NCI-H2227 treated with DMSO at 0.1 percent for 48 hours (cell line): ENCODE measurements around the gene NME1.
A peak's percentile ranks its signal among the peaks of the same experiment; 100 is the strongest.
"Not testable (repeated sequence)": the region's sequence is repeated elsewhere in the genome, so short reads cannot be mapped to it uniquely, and the experiment has no call there.

Experiments
- DNase-seq: peaks from one replicate; lab custom pipeline; 2025; lab: John Stamatoyannopoulos, UW

The NME1 gene

DNA sequence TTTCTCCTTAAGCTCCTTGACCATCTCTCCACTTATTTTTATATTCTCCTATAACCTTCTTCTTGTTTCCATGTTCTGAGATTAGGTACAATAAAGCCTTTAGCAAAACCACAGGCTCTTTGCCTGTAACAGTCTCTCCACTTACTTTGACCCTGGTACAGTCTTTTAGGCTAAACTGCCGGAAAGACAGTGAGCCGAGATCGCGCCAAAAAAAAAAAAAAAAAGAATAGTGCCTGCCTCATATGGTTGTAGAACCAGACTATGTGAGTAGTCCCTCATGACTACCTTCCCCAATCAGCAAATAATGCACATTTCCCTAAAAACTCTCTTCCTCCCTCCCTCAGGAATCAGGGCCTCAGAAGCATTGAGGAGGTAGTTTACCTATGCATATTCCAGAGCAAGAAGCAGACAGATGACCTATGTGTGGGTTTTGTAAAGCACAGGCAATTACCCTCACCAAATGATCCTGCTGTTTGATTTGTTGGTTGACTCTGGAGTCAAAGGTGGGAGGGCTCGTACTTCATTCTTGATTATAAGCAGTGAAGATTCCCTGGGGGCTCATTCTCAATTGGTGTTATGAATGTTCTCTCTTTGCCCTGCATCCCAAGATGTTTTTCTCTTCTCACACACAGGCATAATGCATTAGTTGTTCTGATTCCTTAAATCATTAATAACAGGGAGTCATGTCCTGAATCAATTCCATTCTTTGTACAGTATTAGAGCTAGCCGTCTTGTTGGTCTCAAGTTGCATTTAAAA lies 8.9 kb upstream of the NME1 start:
- DNase-seq = peak; percentile 38

DNA sequence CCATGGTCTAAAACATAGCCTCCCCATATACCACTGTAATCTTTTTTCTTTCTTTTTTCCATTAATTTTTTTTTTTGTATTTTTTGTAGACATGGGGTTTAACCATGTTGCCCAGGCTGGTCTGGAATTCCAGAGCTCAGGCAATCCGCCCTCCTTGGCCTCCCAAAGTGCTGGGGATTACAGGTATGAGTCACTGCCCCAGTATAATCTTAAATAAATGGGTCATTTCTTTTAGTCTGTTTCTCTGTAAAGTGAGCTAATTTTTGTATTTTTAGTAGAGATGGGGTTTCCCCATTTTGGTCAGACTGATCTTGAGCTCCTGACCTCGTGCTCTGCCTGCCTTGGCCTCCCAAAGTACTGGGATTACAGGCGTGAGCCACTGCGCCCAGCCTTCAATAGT lies 5.7 kb upstream of the NME1 start:
- DNase-seq = no peak

DNA sequence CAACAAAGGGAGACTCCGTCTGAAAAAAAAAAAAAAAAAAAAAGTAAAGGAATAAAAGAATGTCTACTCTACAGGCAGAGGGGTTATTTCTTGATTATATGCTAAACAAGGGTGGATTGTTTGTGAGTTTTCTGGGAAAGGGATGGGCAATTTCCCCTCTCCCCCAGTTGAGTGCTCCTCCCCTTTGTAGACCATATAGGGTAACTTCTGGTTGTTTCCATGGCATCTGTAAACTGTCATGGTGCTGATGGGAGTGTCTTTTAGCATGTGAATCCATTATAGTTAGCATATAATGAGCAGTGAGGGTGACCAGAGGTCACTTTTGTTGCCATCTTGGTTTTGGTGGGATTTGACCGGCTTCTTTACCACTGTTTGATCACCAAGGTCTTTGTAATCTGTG lies 4.2 kb upstream of the NME1 start:
- DNase-seq = no peak

DNA sequence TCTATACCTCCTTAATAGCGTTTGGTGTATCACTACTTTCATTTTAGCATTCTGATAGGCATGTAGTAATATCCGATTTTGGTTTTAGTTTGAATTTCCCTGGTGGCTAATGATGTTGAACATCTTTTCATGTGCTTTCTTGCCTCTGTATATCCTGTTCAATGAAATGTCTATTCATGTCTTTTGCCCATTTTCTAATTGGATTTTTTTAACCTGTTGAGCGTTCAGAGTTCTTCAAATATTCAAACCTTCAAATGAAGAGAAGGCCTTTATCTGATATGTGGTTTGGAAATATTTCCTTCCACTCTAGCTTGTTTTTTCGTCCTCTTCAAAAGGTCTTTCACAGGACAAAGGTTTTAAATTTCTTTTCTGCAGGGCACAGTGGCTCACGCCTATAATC lies 2.4 kb upstream of the NME1 start:
- no peak for DNase-seq

DNA sequence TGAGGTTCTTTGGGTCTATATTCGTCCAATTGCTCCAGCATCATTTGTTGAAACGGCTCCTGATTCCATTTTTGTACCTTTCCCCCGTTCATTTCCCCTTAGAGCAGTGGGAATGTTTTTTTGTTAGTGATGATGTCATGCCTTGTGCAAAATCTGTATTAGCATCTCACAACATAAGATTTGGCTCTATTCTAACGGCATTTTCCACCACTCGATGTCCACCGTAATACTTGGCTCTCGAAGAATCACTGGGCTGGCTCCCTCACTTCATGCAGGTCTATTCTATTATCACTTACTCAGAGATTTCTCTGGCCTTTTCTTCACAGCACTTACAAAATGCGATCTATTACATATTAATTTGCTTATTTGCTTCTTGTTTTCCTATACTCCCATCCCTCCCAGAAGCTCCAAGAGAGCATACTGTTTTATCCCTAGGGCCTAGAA lies 571 bp upstream of the NME1 start:
- no peak for DNase-seq

DNA sequence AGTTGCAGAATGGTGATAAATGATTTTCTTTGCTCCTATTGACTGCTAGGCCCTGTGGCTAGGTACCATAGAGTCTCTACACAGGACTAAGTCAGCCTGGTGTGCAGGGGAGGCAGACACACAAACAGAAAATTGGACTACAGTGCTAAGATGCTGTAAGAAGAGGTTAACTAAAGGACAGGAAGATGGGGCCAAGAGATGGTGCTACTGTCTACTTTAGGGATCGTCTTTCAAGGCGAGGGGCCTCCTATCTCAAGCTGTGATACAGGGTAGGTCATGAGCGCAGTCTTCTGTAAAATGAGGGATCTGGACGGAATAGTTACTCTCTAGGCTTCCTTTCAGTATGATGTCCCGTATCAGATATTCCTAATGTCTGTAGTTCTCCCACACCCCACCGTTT lies 817 bp downstream of the NME1 start:
- DNase-seq = peak; percentile 8

DNA sequence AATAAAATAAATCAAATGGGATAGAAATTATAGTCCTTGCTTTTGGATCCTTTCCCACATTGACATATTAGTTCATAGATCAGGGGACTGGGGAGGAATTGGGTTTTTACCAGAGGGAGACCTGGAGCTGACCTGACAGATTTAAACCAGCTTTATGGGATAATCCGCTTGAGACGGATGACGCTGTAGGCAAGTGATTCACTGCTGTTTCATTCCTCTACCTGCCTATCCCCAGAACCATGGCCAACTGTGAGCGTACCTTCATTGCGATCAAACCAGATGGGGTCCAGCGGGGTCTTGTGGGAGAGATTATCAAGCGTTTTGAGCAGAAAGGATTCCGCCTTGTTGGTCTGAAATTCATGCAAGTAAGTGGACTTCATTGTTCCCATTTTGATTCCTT lies 2.1 kb downstream of the NME1 start:
- no peak for DNase-seq

DNA sequence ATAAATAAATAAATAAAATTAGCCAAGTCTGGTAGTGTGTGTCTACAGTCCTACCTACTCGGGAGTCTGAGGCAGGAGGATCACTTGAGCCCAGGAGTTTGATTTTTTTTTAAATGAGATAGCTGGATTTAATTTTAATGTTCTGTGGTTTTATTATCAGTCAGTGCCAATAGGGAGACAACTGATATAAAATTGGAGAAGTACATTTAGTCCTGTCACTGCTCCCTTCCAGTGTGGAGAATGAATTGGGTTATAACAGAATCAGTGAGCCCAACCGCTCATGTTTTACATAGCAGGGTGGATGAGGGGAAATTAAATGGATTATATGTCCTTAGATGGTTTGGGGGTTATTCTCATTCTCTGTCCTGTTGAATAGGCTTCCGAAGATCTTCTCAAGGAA lies 6.2 kb downstream of the NME1 start:
- no peak for DNase-seq

DNA sequence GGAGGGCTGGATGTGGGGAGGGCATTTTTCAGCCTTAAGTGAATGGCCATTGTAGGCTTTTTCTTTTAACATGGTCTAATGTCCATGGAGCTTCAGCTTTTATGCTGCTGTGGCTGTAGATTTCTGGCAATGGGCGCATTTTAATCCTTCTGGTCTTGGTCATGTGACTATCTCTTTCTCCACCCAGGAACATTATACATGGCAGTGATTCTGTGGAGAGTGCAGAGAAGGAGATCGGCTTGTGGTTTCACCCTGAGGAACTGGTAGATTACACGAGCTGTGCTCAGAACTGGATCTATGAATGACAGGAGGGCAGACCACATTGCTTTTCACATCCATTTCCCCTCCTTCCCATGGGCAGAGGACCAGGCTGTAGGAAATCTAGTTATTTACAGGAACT lies 8.2 kb downstream of the NME1 start:
- DNase-seq = no peak

DNA sequence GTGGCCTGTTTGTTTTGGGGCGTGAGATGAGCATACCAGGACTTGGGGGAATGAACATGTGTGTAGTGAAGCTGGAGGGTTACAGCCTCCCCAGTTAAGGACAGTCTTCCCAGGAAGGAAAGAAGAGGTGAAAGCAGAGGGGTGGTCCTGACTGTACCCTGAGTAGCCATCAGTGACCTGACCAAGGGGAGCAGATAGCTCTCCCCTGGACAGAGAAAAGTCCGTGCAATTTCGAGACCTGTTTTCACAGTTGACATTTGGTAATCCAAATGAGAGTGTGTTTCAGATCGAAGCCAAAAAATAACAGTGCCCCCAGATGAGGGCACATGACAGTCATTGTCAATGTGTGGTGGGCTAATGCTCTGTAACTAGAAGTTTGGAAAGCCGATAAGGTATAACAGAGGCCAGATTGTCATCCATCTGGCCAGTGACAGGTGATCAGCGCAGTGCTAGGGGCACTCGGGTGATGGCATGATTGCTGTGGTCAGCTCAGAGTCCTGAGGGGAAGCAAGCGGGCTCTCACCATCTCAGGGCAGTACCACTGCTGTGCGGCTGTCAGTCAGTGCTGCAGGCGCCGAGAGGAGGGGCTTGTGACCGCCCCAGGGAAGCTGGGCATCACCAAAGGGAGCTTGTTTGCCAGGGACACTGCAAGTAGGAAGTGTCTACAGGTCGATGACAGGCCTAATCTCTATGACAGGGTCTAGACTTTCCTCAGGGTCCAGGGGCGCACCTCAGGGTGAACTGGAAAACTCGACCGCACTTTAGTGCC lies 11.7 kb downstream of the NME1 start:
- peak; percentile 20 for DNase-seq

DNA sequence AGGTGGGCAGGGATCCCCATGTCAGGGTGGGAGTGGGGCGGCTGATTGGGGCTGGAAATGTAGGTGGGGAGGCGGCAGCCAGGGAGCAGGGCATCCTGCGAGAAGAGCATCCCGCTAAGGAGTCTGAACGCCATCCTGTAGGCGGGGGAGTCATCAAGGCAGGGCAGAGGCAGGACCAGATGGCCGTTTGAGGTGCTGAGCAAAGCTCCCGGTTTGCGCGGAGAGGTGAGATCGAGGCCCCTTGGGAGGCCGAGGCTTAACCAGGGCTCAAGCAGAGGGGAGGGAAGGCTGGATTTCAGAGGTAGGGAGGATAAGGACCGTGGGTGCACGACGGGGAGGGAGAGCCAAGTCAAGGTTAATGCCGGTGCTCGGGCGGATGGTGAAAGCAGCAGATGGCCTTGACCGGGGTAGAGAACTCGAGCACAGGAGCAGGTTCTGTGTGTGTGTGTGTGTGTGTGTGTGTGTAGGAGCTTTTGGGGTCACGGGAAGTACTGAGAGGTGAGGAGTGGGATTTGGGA lies 12.4 kb downstream of the NME1 start:
- DNase-seq = no peak

DNA sequence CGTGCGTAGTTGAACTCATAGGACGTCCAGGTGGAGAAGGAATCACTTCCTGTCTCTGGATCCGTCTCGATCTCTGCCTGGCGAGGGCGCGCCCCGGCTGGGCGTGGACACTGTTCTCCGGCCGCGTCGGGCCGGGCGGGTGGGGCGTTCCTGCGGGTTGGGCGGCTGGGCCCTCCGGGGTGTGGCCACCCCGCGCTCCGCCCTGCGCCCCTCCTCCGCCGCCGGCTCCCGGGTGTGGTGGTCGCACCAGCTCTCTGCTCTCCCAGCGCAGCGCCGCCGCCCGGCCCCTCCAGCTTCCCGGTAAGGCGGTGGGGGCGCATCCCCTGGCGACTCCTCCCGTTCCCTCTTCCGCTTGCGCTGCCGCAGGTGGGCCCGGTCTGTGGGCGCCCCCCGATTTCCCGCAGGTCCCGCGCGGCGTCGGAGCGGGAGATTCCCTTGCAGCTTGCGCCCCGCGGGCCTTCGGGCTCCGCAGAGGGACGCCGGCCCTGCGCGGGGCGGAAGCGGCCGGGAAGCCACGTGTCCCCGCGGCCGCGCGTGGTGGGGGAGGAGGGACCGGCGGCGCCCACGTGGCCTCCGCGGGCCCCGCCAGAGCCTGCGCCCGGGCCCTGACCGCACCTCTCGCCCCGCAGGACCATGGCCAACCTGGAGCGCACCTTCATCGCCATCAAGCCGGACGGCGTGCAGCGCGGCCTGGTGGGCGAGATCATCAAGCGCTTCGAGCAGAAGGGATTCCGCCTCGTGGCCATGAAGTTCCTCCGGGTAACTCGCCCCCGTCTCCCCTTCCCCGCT lies 13.0 kb downstream of the NME1 start, which contains the start of gene NME2:
NME2 (plus strand) TSS at position 214 of the 789 bp plus-strand sequence; CDS start at position 634, 420 bp downstream.
- DNase-seq = peak; percentile 88

DNA sequence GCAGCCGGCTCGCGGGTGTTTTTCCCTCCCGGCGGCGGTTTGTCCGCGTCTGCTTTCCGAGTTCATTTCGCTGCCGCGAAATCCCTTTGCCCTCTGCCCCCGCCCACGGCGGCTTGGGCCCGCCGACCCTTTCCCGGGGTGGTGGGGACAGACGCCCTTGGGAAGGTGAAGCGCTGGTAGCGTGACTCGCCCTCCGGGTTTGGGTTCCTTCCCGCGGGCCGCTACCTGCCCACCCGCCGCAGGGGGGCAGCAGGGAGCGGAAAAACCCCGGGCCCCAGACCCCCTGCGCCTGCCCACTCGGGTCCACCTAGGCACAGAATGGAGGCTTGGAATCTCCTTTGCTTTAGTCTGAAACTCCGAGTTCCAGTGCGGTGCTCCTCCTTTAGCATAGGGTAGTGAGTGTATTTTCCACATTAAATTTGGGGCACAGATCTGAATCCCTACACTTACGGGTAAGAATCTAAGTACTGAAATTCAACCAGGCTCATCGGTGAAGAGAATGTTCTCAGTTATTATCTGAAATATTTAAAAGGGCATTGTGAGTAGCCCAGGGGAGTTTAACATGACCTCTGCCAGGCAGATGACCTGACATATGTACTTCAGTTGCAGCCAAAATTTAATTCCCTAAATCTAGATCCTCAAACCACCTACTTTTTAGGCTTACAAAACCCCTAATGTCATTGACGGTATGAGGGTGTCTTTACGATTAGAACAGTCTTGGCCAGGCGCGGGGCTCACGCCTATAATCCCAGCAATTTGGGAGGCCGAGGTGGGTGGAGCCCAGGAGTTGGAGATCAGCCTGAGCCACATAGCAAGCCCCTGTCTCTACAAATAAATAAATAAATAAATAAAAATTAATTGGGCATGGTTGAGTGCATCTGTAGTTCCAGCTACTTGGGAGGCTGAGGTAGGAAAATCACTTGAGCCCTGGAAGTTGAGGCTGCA lies 13.9 kb downstream of the NME1 start:
- peak; percentile 47 for DNase-seq

DNA sequence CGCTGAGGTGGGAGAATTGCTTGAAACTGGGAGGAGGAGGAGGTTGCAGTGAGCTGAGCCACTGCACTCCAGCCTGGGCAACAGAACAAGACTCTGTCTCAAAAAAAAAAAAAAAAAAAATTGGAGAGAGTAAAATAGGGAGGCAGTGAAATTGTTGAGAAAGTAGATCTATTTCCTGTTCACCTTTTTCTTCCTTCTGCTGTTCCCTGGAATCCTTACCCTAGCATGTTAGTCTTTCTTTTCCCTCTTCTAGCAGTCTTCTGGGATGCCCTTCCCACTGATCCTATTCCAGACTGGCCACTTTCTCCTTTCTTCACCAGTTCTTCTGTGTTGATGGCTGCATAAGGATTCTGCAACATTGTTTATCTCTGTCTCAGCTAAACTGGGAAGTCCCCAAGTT lies 16.0 kb downstream of the NME1 start:
- DNase-seq = no peak

DNA sequence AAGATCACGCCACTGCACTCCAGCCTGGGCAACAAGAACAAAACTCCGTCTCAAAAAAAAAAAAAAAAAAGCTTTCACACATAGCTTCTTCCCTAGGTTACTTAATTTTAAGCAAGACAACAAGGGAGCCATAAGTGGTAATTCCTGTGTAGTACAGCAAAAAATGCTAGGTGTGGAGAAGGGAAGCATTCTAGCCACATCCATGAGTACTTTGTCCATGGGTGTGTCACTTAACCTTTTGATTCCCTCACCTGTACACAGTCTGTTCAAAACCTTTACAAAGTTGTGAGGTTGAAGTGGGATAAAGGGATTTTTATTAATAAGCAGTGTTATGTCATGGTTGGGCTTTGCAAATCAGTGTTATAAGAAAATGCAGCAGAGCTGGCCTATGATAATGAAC lies 17.4 kb downstream of the NME1 start:
- no peak for DNase-seq

DNA sequence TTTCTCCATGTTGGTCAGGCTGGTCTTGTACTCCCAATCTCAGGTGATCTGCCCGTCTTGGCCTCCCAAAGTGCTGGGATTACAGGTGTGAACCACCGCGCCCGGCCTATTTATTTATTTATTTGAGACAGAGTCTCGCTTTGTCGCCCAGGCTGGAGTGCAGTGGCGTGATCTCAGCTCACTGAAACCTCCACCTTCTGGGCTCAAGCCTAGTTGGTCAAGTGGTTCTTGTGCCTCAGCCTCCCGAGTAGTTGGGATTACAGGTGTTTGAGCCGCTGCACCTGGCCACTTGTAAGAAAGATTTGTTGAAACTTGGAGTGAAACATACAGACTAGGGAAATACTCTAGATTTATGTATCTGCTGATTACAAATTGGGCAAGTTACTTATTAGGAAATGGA lies 18.7 kb downstream of the NME1 start:
- DNase-seq = not testable (repeated sequence)

DNA sequence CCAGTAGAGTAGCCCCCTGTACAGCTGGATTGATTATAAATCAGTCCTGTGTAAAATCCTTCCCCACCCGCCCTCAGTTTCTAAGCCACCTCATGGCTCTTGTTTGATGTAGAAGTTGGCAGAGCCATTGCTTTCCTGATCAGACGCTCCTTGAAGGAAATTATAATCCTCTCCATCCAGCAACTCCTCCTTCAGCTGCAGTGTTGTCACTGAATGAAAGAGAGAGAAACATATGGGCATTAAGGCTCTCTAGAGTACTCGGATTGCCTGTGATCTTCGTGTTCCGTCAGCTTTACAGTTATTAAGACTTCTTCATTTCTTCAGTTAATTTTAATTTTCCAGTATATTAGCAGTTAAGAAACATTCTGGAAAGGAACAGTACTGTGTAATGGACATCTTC lies 27.1 kb downstream of the NME1 start:
- no peak for DNase-seq

DNA sequence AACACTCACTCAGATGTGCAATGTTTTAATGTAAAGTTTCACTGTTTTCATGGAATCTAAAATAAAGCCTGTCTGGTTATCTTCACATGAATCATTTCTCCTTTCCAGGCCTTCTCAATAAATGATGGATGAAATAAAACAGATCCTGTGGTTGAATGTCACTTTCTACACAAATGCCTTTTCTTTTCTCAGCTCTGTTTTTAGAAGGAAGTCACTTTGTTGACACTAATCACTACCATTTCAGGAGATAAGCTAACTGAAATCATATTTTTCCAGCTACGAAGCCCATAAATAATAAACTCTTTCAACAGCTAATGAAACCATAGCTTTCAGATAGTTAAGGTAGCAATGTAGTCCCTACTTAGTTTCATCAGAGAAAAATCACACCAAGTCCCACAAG lies 30.8 kb downstream of the NME1 start:
- DNase-seq = no peak

DNA sequence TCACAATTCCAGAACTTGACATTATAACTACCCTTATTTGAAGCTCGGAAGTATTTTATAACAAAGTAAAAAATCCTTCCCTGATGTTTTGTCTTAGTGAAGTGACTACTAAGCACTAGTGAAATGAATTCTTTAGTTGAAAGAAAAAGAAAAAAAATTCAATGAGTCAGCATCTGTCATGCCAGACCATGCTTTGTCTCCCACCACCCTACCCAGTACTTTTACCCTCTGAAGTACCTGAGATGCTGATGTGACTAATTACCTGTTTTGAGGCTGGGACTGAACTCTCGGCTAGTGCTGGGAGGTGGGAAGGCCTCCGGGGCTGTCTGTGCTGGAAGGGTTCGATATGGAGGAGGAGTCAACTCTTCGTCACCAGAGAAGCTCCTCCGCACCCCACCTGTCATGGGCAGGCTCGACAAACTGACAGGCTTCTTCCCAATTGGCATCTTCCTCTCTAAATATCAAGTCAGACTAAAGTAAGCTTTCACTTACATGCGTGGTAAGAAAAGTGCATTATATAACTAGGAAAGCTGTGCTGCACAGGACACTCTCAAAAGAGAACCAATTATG lies 32.5 kb downstream of the NME1 start:
- DNase-seq = no peak

DNA sequence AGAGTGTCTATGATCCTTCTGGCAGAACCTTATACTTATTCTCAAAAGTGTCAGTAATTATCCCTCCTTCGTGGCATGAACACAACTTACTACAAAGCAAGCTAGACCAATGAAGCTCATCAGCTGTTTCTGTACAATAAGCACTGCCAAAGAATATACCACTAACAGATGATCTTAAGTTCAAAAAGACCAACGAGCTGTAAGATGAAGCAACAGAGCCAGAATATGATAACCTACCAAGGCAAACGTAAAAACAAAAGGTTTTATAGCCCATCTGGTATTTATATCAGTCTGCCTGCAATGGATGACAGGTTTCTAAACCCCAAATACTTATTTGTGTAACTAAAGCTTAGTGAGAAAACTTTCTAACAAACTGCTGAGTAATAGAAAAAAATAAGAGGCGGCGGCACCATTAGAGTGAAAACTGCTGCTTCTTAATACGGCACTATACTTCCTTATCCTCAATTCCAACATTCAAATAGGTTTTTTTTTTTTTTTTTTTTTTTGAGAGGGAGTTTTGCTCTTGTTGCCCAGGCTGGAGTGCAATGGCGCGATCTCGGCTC lies 35.0 kb downstream of the NME1 start:
- peak; percentile 8 for DNase-seq

DNA sequence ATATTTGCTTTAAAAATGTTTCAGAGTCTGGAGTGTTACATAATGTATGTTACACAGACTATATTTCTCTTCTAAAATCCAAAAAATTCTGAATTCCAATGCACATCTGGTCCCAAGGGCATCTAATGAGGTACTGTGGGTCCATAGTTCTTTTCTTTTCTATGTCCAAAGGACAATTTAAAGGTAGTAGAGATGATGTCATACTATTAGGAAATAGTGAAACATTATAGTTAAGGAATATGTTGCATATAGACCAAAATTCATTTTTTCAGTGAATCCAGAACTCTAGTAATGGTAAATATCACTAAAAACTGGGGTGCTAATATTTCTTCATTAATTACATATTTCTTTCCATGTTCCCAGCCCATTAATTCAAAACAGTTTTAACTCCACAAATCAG lies 35.8 kb downstream of the NME1 start:
- no peak for DNase-seq
